HG03378 (cell line): ENCODE measurements around the gene SCAI.

ENCODE experiments used
- ATAC-seq: cut with Tn5 transposase; IDR thresholded peaks from one replicate; pipeline ENCODE4 v1.9.1; 2021; ENCODE audit warnings: mild to moderate bottlenecking, moderate library complexity; ENCODE audit not compliant: unreplicated experiment

Gene SCAI

GRCh38 chr9:124897570-124898460 is 245.5 kb downstream of the SCAI start:
- no peak for ATAC-seq

- no peak for ATAC-seq
Observed at GRCh38 chr9:124894741-124895170, 248.6 kb downstream of the SCAI start.

GRCh38 chr9:124894035-124894740 is 249.1 kb downstream of the SCAI start:
- ATAC-seq = no peak
